ENCODE results near the gene ATP8B1.

ATP8B1 gene

DNA sequence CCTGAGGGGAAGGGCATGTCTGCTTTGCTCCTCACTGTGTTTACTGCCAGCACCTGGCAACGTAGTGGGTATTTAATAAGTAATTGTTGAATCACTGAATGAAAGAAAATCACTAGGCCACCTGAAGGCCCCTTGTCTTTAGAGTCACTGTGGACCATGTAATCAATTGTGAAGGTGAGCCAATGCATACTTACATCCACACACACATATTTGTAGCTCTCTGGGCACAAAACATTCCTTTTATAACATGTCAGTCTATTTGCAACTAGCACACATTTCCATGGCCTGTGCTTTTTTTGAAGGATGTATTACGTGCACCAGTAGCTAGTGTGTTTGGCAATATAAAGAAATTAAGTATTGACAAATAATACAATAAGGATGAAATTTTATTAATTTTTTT, 11.2 kb downstream of the ATP8B1 start:
- TF ChIP-seq YY1 (IDR thresholded peaks at IDR 0.05; ENCODE audit: low read depth) (no peak), TEAD4 (IDR thresholded peaks at IDR 0.05) (no peak), FOXM1 (IDR thresholded peaks at IDR 0.05; ENCODE audit: borderline replicate concordance, low read depth) (no peak), TAF1 (IDR thresholded peaks at IDR 0.05; ENCODE audit: low read depth) (no peak), ZBTB7A (IDR thresholded peaks at IDR 0.05; ENCODE audit: low read depth) (no peak), EGR1 (IDR thresholded peaks at IDR 0.05) (no peak)
- TF ChIP-seq, protein P1, sequence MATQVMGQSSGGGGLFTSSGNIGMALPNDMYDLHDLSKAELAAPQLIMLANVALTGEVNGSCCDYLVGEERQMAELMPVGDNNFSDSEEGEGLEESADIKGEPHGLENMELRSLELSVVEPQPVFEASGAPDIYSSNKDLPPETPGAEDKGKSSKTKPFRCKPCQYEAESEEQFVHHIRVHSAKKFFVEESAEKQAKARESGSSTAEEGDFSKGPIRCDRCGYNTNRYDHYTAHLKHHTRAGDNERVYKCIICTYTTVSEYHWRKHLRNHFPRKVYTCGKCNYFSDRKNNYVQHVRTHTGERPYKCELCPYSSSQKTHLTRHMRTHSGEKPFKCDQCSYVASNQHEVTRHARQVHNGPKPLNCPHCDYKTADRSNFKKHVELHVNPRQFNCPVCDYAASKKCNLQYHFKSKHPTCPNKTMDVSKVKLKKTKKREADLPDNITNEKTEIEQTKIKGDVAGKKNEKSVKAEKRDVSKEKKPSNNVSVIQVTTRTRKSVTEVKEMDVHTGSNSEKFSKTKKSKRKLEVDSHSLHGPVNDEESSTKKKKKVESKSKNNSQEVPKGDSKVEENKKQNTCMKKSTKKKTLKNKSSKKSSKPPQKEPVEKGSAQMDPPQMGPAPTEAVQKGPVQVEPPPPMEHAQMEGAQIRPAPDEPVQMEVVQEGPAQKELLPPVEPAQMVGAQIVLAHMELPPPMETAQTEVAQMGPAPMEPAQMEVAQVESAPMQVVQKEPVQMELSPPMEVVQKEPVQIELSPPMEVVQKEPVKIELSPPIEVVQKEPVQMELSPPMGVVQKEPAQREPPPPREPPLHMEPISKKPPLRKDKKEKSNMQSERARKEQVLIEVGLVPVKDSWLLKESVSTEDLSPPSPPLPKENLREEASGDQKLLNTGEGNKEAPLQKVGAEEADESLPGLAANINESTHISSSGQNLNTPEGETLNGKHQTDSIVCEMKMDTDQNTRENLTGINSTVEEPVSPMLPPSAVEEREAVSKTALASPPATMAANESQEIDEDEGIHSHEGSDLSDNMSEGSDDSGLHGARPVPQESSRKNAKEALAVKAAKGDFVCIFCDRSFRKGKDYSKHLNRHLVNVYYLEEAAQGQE (IDR thresholded peaks at IDR 0.05; ENCODE audit: low read depth): no peak
- TF ChIP-seq, protein P2, sequence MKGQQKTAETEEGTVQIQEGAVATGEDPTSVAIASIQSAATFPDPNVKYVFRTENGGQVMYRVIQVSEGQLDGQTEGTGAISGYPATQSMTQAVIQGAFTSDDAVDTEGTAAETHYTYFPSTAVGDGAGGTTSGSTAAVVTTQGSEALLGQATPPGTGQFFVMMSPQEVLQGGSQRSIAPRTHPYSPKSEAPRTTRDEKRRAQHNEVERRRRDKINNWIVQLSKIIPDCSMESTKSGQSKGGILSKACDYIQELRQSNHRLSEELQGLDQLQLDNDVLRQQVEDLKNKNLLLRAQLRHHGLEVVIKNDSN (IDR thresholded peaks at IDR 0.05): no peak

DNA sequence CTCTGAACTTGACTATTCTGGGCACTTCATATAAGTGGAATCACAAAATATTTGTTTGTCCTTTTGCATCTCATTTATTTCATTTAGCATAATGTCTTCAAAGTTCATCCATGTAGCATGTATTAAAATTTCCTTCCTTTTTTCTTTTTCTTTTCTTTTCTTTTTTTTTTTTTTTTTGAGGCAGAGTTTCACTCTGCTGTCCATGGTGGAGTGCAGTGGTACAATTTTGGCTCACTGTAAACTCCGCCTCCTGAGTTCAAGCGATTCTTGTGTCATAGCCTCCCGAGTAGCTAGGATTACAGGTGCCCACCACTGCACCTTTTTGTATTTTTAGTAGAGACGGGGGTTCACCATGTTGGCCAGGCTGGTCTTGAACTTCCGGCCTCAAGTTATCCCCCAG, 11.9 kb downstream of the ATP8B1 start:
- TF ChIP-seq, protein P1 (IDR thresholded peaks at IDR 0.05; ENCODE audit: low read depth): peak; percentile 34; the same call in 1 of the 2 replicates
- TF ChIP-seq, protein P2 (IDR thresholded peaks at IDR 0.05): no peak

DNA sequence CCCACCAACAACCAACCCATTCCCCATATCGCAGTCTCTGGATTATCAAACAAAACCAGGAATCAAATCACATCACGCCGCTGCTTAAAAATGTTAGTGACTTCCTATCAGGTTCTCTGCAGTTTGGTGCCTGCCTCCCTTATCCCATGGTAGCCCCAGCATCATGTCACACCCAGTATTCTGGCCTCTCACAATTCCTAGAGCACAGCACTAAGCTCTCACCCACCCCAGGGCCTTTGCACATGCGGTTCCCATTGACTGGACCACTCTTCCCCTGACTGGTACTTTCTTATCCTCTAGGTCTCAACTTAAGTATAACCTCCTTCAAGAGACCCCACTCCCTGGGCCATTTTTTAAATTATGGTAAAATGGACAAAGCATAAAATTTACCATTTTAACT, 12.8 kb downstream of the ATP8B1 start:
- TF ChIP-seq, protein P1 (IDR thresholded peaks at IDR 0.05; ENCODE audit: low read depth): no peak
- TF ChIP-seq YY1 (IDR thresholded peaks at IDR 0.05; ENCODE audit: low read depth) (no peak), EGR1 (IDR thresholded peaks at IDR 0.05) (no peak), RAD21 (IDR thresholded peaks at IDR 0.05; ENCODE audit: low read depth) (no peak), CEBPB (IDR thresholded peaks at IDR 0.05) (no peak), FOXM1 (IDR thresholded peaks at IDR 0.05; ENCODE audit: borderline replicate concordance, low read depth) (no peak), CREB1 (IDR thresholded peaks at IDR 0.05; ENCODE audit: low read depth) (no peak), TCF12 (IDR thresholded peaks at IDR 0.05; ENCODE audit: low read depth) (no peak), ZBTB7A (IDR thresholded peaks at IDR 0.05; ENCODE audit: low read depth) (no peak), NFIC (IDR thresholded peaks at IDR 0.05) (no peak), EP300 (IDR thresholded peaks at IDR 0.05; ENCODE audit: borderline replicate concordance) (no peak), TAF1 (IDR thresholded peaks at IDR 0.05; ENCODE audit: low read depth) (no peak), TEAD4 (IDR thresholded peaks at IDR 0.05) (no peak)
- TF ChIP-seq, protein P2 (IDR thresholded peaks at IDR 0.05): no peak
- TF ChIP-seq, protein P3, sequence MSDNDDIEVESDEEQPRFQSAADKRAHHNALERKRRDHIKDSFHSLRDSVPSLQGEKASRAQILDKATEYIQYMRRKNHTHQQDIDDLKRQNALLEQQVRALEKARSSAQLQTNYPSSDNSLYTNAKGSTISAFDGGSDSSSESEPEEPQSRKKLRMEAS (IDR thresholded peaks at IDR 0.05): no peak

DNA sequence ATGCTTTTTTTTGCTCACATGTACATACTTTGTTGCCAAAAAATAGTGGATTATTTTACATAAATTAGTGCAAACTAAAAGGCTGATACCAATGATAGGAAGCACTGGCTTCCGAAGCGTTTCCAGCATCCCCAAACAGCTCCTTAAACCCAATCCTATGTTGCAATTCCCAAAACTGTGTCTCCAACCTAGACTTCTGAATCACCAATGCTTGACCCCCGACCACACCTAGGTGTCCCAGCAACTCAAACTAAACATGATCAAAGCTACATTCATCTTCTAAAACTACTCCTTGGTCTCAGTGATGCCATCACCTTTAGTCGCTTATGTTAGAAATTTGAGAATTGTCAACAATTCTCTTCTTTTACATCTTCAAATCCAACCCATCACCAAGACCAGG, 13.4 kb downstream of the ATP8B1 start:
- TF ChIP-seq TCF12 (IDR thresholded peaks at IDR 0.05; ENCODE audit: low read depth) (no peak), RAD21 (IDR thresholded peaks at IDR 0.05; ENCODE audit: low read depth) (no peak), FOXM1 (IDR thresholded peaks at IDR 0.05; ENCODE audit: borderline replicate concordance, low read depth) (no peak), CREB1 (IDR thresholded peaks at IDR 0.05; ENCODE audit: low read depth) (no peak), TEAD4 (IDR thresholded peaks at IDR 0.05) (no peak), TAF1 (IDR thresholded peaks at IDR 0.05; ENCODE audit: low read depth) (no peak), NFIC (IDR thresholded peaks at IDR 0.05) (no peak)
- TF ChIP-seq, protein P3 (IDR thresholded peaks at IDR 0.05): no peak
- TF ChIP-seq, protein P2 (IDR thresholded peaks at IDR 0.05): no peak

All from Ishikawa (cell line).